B cell (primary cell): Measurements from ENCODE around the gene IQGAP1. TPM values are rescaled to one million over a fixed set of nuclear protein-coding genes. Genes with fewer than 3 reads are reported as not detected.
A peak's percentile ranks its signal among the peaks of the same experiment; 100 is the strongest.

Experiments used
- ATAC-seq: fragments of 200-7000 bp; cut with Tn5 transposase; one replicate; pipeline ENCODE4 v1.10.0; 2021; ENCODE audit warnings: low read depth, mild to moderate bottlenecking, moderate number of reproducible peaks, moderate library complexity
- CTCF ChIA-PET: fragments of 350-600 bp; sonication (Branson Sonifier 250); formaldehyde crosslinking; loops from one replicate; lab custom pipeline; 2021; ENCODE audit warnings: antibody characterized with exemption, inconsistent platforms; lab: Charles Lee
- POLR2A ChIA-PET: fragments of 350-600 bp; sonication (Branson Sonifier 250); formaldehyde crosslinking; loops from one replicate; lab custom pipeline; 2021; ENCODE audit warnings: antibody characterized with exemption; lab: Charles Lee
- DNase-seq: peaks from one replicate; pipeline ENCODE4 v3.0.0; 2013
- H2AFZ ChIP-seq: 2 replicates; pipeline ENCODE4 v1.6.1; 2012; ENCODE audit warnings: mild to moderate bottlenecking, low read depth, low read length; ENCODE audit not compliant: insufficient read depth, poor library complexity, severe bottlenecking
- H3K27ac ChIP-seq, 2 donors: 1 replicate in 1 of 2; 2 replicates in 1 of 2; pipeline ENCODE4 v1.5.1; 2012 to 2013; ENCODE audit warnings: low read length in 2 of 2, mild to moderate bottlenecking in 2 of 2, moderate library complexity in 1 of 2
- H3K27me3 ChIP-seq, 4 experiments: fragments of 200-600 bp in 1 of 4; sonication (generic) in 1 of 4; replicated peaks in 1 of 4; 1 replicate in 2 of 4; 2 replicates in 2 of 4; pipeline versions ENCODE4 v1.6.1 to v1.7.0; 2013 to 2016; ENCODE audit warnings: low read length in 3 of 4, mild to moderate bottlenecking in 2 of 4, mixed read lengths in 1 of 4, moderate library complexity in 1 of 4; ENCODE audit not compliant: insufficient read depth in 4 of 4, control insufficient read depth in 3 of 4; ENCODE audit errors: control extremely low read depth in 1 of 4
- H3K36me3 ChIP-seq, 2 experiments: replicated peaks in 1 of 2; 1 replicate in 1 of 2; 2 replicates in 1 of 2; pipeline versions ENCODE4 v1.6.1 to v1.7.1; 2013; ENCODE audit warnings: low read length in 1 of 2; ENCODE audit not compliant: insufficient read depth in 2 of 2, control insufficient read depth in 1 of 2; ENCODE audit errors: control extremely low read depth in 1 of 2, extremely low read depth in 1 of 2
- H3K4me1 ChIP-seq, 2 donors: fragments of 200-600 bp in 1 of 2; sonication (generic) in 1 of 2; 1 replicate in 1 of 2; 2 replicates in 1 of 2; pipeline versions ENCODE4 v1.5.1 to v1.6.1; 2013 to 2017; ENCODE audit warnings: low read length in 2 of 2; ENCODE audit not compliant: control insufficient read depth in 2 of 2, insufficient read depth in 2 of 2
- H3K4me2 ChIP-seq: replicated peaks from 2 replicates; pipeline ENCODE3; 2012; ENCODE audit warnings: mild to moderate bottlenecking, low read depth, low read length; ENCODE audit not compliant: poor library complexity, severe bottlenecking
- H3K4me3 ChIP-seq, 5 experiments: fragments of 200-600 bp in 1 of 5; sonication (generic) in 1 of 5; 1 replicate in 3 of 5; 2 replicates in 2 of 5; pipeline versions ENCODE4 v1.5.1 to v1.7.0; 2011 to 2016; ENCODE audit warnings: low read length in 4 of 5, mild to moderate bottlenecking in 4 of 5, low read depth in 2 of 5, control low read depth in 1 of 5, moderate library complexity in 1 of 5; ENCODE audit not compliant: insufficient read depth in 1 of 5; ENCODE audit errors: control extremely low read depth in 1 of 5, extremely low read depth in 1 of 5
- H3K79me2 ChIP-seq: fragments of 200-600 bp; sonication (generic); one replicate; pipeline ENCODE4 v1.6.0; 2016; ENCODE audit warnings: low read length; ENCODE audit not compliant: control insufficient read depth, insufficient read depth
- H3K9ac ChIP-seq: fragments of 200-600 bp; sonication (generic); 2 replicates; pipeline ENCODE4 v1.6.1; 2017; ENCODE audit warnings: mild to moderate bottlenecking, low read length, moderate library complexity
- H3K9me3 ChIP-seq, 3 donors: one replicate each; pipeline versions ENCODE4 v1.6.1 to v1.7.1; 2013; ENCODE audit warnings: low read length in 2 of 3; ENCODE audit not compliant: control insufficient read depth in 2 of 3, insufficient read depth in 1 of 3; ENCODE audit errors: control extremely low read depth in 1 of 3
- H4K20me1 ChIP-seq: 2 replicates; pipeline ENCODE4 v1.6.0; 2012; ENCODE audit warnings: mild to moderate bottlenecking, low read length; ENCODE audit not compliant: insufficient read depth, control insufficient read depth, poor library complexity, severe bottlenecking
- H3K27ac Mint-ChIP-seq: one replicate; pipeline ENCODE4 v1.8.0; 2021; ENCODE audit warnings: mixed read lengths
- H3K27me3 Mint-ChIP-seq: one replicate; pipeline ENCODE4 v1.8.0; 2021; ENCODE audit warnings: mixed read lengths
- H3K4me1 Mint-ChIP-seq: one replicate; pipeline ENCODE4 v1.8.0; 2021; ENCODE audit warnings: mixed read lengths
- H3K4me3 Mint-ChIP-seq: one replicate; pipeline ENCODE4 v1.8.0; 2021; ENCODE audit warnings: mixed read lengths
- H3K9me3 Mint-ChIP-seq: one replicate; pipeline ENCODE4 v1.8.0; 2022; ENCODE audit warnings: mixed read lengths; ENCODE audit not compliant: insufficient read depth
- CTCF ChIP-seq: fragments of 200-600 bp; IDR thresholded peaks from one replicate; pipeline ENCODE4 v1.8.0; 2022; ENCODE audit warnings: antibody characterized with exemption, mild to moderate bottlenecking
- EZH2 ChIP-seq: IDR thresholded peaks from 2 replicates; pipeline ENCODE4 v1.6.1; 2012; ENCODE audit warnings: borderline replicate concordance, low read depth, mild to moderate bottlenecking, moderate library complexity, low read length; ENCODE audit not compliant: insufficient read depth, poor library complexity, severe bottlenecking
- WGBS: methylation state at CpG from one replicate; pipeline ENCODE4 v1.1.5; 2013; ENCODE audit warnings: missing lambda C conversion rate; ENCODE audit not compliant: insufficient coverage; 5-methylcytosine and 5-hydroxymethylcytosine counted together
- intact Hi-C: fragments of 100-400 bp; cut with micrococcal nuclease; formaldehyde crosslinking; loops from one replicate; pipeline ENCODE4 v1.10.0; 2022
- polyA plus RNA-seq: library from polyadenylated mRNA; depleted of rRNA; stranded (reverse); fragments of >200 nt; gene quantifications from 2 replicates; pipeline ENCODE4 v1.2.3, GENCODE V29; 2012
- total RNA-seq, 2 donors: library from RNA; stranded (reverse); fragments of 120-200 nt in 1 of 2; gene quantifications; 1 replicate in 1 of 2; 2 replicates in 1 of 2; pipeline versions ENCODE4 v1.2.3 to v1.2.4, GENCODE V29; 2013 to 2022

The IQGAP1 gene
- total and polyA plus RNA-seq, 2 donors (not counting 1 experiment from before 2014, with no cell fraction given): 49.7 to 216 TPM

- Histone ChIP-seq H3K27ac (peak overlapping the region in 1 of 2 donors; percentile 25), H3K36me3 (peaks cover 9 to 83% of the 10 kb centered on the region in 2 experiments), H2AFZ (no peak overlapping the region), H3K4me2 (no peak overlapping the region), H3K9ac (no peak overlapping the region), H3K9me3 (no peaks in the 10 kb centered on the region), H4K20me1 (no peaks in the 10 kb centered on the region), H3K79me2 (no peaks in the 10 kb centered on the region), H3K27me3 (no peaks in the 10 kb centered on the region), H3K4me1 (no peaks in the 10 kb centered on the region), H3K4me3 (no peak overlapping the region)
- Mint-ChIP-seq H3K27me3 (no peaks in the 10 kb centered on the region), H3K27ac (no peak overlapping the region), H3K9me3 (no peaks in the 10 kb centered on the region), H3K4me3 (no peak overlapping the region), H3K4me1 (peaks cover 1% of the 10 kb centered on the region)
- intact Hi-C loops: no loop called here
- no peak for TF ChIP-seq EZH2
- TF ChIP-seq CTCF: no peak
- 44% methylated on average over 1 of the region's 1 CpG for WGBS
- POLR2A ChIA-PET: no interaction called here
- CTCF ChIA-PET: interaction anchor here (1.3 kb wide), 1 partner anchor 12 kb away, joined by 3 read pairs; no protein-coding TSS in a partner anchor
- ATAC-seq: no peak
- DNase-seq: no peak
Observed at GRCh38 chr15:90470453-90470852, 82.4 kb downstream of the IQGAP1 start.

GRCh38 chr15:90471126-90471525 is 83.1 kb downstream of the IQGAP1 start:
- intact Hi-C loops: no loop called here
- Mint-ChIP-seq H3K27ac (no peak overlapping the region), H3K4me3 (no peak overlapping the region), H3K9me3 (no peaks in the 10 kb centered on the region), H3K27me3 (no peaks in the 10 kb centered on the region), H3K4me1 (peaks cover 1% of the 10 kb centered on the region)
- no peak for TF ChIP-seq EZH2
- no peak for TF ChIP-seq CTCF
- CTCF ChIA-PET: interaction anchor here (1.3 to 1.8 kb wide), 3 partner anchors 11 to 152 kb away, joined by 3 to 5 read pairs (median 4); no protein-coding TSS in a partner anchor
- no peaks in the 10 kb centered on the region for H3K27me3 ChIP-seq
- no peak for ATAC-seq
- H3K4me2 ChIP-seq: no peak overlapping the region
- 100% methylated on average over 2 of the region's 3 CpGs for WGBS
- H3K9ac ChIP-seq: no peak overlapping the region
- no peaks in the 10 kb centered on the region for H4K20me1 ChIP-seq
- POLR2A ChIA-PET: no interaction called here
- no peak overlapping the region for H2AFZ ChIP-seq
- no peaks in the 10 kb centered on the region for H3K9me3 ChIP-seq
- no peaks in the 10 kb centered on the region for H3K79me2 ChIP-seq
- peak overlapping the region in 1 of 2 donors; percentile 25 for H3K27ac ChIP-seq
- no peak for DNase-seq
- no peaks in the 10 kb centered on the region for H3K4me1 ChIP-seq
- H3K4me3 ChIP-seq: no peak overlapping the region
- peaks cover 8 to 76% of the 10 kb centered on the region in 2 experiments for H3K36me3 ChIP-seq
